Measurements from ENCODE around the gene ELMOD3.
A peak's percentile ranks its signal among the peaks of the same experiment; 100 is the strongest.

Gene ELMOD3

DNA sequence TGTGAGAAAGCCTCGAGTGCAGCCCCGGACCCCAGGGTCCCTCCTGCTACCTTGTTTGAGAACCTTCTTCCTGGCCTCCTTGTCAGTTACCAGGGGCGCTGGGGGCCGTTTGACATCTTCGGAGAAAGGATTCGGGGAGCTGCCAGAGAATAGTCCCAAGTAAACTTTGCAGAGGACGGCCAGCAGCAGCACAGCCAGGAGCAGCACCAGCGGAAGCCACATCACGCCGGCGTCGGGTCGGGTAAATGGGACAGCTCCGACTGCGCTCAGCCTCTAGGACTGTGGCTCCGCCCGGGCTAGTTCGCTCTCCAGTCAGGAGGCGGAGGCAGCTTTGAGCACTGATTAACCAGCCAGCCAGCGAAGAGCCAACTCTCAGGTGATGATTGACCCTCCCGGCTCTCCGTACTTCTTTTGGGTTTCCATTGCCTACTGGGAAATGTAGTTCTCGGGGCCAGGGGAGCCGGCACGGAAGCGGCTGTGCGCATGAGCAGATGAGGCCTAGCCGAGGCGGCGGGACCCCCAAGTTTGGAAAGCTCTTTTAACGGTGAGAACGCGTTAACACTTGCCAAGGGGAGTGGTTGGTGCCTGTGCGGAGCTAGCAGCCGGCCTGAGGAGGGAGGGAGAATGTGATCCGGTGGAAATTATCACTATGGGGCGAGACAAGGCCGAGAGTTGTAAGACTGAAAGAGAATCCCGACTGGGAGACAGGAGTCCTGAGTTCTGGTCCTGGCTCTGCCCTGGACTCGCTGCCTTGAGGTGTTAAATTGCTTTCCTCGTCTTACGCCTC is at the start of gene ELMOD3, which contains the start of gene RETSAT:
Gene ELMOD3 (plus strand): TSS at position 484 of the 787 bp plus-strand sequence. CDS start 2,430 bp downstream, outside the sequence.
Gene RETSAT (minus strand): TSS at position 243 of the 787 bp plus-strand sequence. CDS start 21 bp downstream, at position 222.
- TF ChIP-seq, protein P1, sequence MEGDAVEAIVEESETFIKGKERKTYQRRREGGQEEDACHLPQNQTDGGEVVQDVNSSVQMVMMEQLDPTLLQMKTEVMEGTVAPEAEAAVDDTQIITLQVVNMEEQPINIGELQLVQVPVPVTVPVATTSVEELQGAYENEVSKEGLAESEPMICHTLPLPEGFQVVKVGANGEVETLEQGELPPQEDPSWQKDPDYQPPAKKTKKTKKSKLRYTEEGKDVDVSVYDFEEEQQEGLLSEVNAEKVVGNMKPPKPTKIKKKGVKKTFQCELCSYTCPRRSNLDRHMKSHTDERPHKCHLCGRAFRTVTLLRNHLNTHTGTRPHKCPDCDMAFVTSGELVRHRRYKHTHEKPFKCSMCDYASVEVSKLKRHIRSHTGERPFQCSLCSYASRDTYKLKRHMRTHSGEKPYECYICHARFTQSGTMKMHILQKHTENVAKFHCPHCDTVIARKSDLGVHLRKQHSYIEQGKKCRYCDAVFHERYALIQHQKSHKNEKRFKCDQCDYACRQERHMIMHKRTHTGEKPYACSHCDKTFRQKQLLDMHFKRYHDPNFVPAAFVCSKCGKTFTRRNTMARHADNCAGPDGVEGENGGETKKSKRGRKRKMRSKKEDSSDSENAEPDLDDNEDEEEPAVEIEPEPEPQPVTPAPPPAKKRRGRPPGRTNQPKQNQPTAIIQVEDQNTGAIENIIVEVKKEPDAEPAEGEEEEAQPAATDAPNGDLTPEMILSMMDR (conservative IDR thresholded peaks at IDR 0.05; ENCODE audit: low read depth, low read length) = no peak
- DNase-seq (ENCODE audit: low read depth) = peak; percentile 100
- H3K4me3 ChIP-seq (ENCODE audit: low read depth, low read length) = peak within 1 kb of the TSS; percentile 98

GRCh38 chr2:85307527-85307897 is 47.1 kb upstream of the ELMOD3 start:
- H3K4me3 ChIP-seq (ENCODE audit: low read depth, low read length) = no peak overlapping the region
- TF ChIP-seq, protein P1 (conservative IDR thresholded peaks at IDR 0.05; ENCODE audit: low read depth, low read length) = no peak
- DNase-seq (ENCODE audit: low read depth) = no peak

- TF ChIP-seq, protein P1 (conservative IDR thresholded peaks at IDR 0.05; ENCODE audit: low read depth, low read length) = no peak
- no peak for DNase-seq (ENCODE audit: low read depth)
These were observed 46.4 kb upstream of the ELMOD3 start for GRCh38 chr2:85308201-85308600.

DNA sequence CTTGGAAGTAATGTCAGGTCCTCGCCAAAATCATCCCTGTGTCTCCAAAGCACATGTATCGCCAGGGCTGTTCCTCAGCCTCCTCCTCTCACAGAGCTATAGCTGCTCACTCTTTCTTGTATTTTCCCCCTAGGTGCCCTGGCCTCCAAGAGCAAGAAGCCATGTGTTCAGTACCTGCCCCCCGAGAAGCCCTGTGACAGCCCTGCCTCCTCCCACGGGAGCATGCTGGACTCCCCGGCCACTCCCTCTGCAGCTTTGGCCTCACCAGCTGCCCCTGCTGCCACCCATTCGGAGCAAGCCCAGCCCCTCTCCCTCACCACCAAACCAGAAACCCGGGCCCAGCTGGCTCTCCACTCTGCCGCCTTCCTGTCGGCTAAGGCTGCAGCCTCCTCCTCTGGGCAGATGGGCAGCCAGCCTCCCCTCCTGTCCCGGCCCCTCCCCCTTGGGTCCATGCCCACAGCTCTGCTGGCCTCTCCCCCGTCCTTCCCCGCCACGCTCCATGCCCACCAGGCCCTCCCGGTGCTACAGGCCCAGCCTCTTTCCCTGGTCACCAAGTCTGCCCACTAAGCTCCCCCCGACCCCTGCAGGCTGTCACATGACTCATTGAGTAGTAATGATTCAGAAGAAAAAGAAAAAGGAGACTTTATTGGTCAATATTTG is 45.5 kb upstream of the ELMOD3 start:
- H3K4me3 ChIP-seq (ENCODE audit: low read depth, low read length) = no peak overlapping the region
- TF ChIP-seq, protein P1 (conservative IDR thresholded peaks at IDR 0.05; ENCODE audit: low read depth, low read length) = no peak
- DNase-seq (ENCODE audit: low read depth) = no peak

More at GRCh38 chr2:85308201-85308600, 46.4 kb upstream of the ELMOD3 start:
- H3K4me3 ChIP-seq (ENCODE audit: low read depth, low read length) = no peak overlapping the region

- no peak overlapping the region for H3K4me3 ChIP-seq (ENCODE audit: low read depth, low read length)
- no peak for DNase-seq (ENCODE audit: low read depth)
- TF ChIP-seq, protein P1 (conservative IDR thresholded peaks at IDR 0.05; ENCODE audit: low read depth, low read length) = no peak
These were observed 44.8 kb upstream of the ELMOD3 start for GRCh38 chr2:85309699-85310321.

- TF ChIP-seq, protein P1 (conservative IDR thresholded peaks at IDR 0.05; ENCODE audit: low read depth, low read length) = no peak
- no peak overlapping the region for H3K4me3 ChIP-seq (ENCODE audit: low read depth, low read length)
- DNase-seq (ENCODE audit: low read depth) = no peak
These were observed 44.2 kb upstream of the ELMOD3 start for GRCh38 chr2:85310330-85310729.

All from choroid plexus epithelial cell (primary cell).